K562 (cell line): ENCODE results near the gene AMN1. TPM values are rescaled to one million over a fixed set of nuclear protein-coding genes. Genes with fewer than 3 reads are reported as not detected.

Experiments
- ATAC-seq: fragments of 200-7000 bp; cut with Tn5 transposase; 3 replicates; pipeline ENCODE4 v1.9.1; 2020; ENCODE audit warnings: moderate library complexity
- BruUV-seq: library from RNA; stranded (reverse); fragments of 400-500 nt; replicated peaks from 2 replicates; lab custom pipeline; 2021; lab: Mats Ljungman, UMichigan
- CTCF ChIA-PET: fragments of 300-600 bp; formaldehyde crosslinking; extraction: SDS; loops from one replicate; lab custom pipeline; 2021; ENCODE audit warnings: low intra/inter-chr PET ratio; lab: Yijun Ruan, JAX
- POLR2A ChIA-PET: fragments of 300-600, 350-650 bp; sonication (Branson Sonifier 250); formaldehyde crosslinking; extraction: SDS; loops from one replicate; lab custom pipeline; 2021; ENCODE audit warnings: antibody characterized with exemption, inconsistent platforms; lab: Yijun Ruan, JAX
- DNase-seq, 4 experiments: peaks; one replicate each; pipeline versions ENCODE4 v3.0.0 to v3.0.0-alpha.2; 2011 to 2018; ENCODE audit warnings: low spot score in 3 of 4, mixed read lengths in 3 of 4; ENCODE audit errors: extremely low read depth in 1 of 4
- FAIRE-seq: peaks from 2 replicates; lab custom pipeline; 2011; peaks lifted over from hg19 to GRCh38; lab: Jason Lieb, UNC
- H2AFZ ChIP-seq: 2 replicates; pipeline ENCODE4 v1.6.0; 2011; ENCODE audit warnings: low read depth, low read length, control low read depth, inconsistent platforms
- H3K27ac ChIP-seq: fragments of 200-600 bp; 3 replicates; pipeline ENCODE4 v1.8.0; 2011; ENCODE audit warnings: low read depth, mild to moderate bottlenecking, control low read depth, inconsistent platforms, low read length, moderate library complexity, mixed read lengths; ENCODE audit errors: extremely low read depth
- H3K27me3 ChIP-seq, 2 experiments: fragments of 300-600 bp in 1 of 2; 2 replicates in 1 of 2; 3 replicates in 1 of 2; pipeline versions ENCODE4 v1.6.0 to v1.8.0; 2011; ENCODE audit warnings: inconsistent platforms in 2 of 2, low read length in 2 of 2, mild to moderate bottlenecking in 1 of 2, mixed read lengths in 1 of 2, moderate library complexity in 1 of 2; ENCODE audit not compliant: control insufficient read depth in 2 of 2, insufficient read depth in 2 of 2
- H3K36me3 ChIP-seq: fragments of 300-600 bp; 3 replicates; pipeline ENCODE4 v1.8.0; 2011; ENCODE audit warnings: mild to moderate bottlenecking, low read length, inconsistent platforms; ENCODE audit not compliant: control insufficient read depth, insufficient read depth
- H3K4me1 ChIP-seq, 2 experiments: fragments of 200-600 bp in 1 of 2; replicated peaks in 1 of 2; 2 replicates in 1 of 2; 3 replicates in 1 of 2; pipeline versions ENCODE4 v1.5.1 to v1.8.0; 2011; ENCODE audit warnings: inconsistent platforms in 2 of 2, low read length in 2 of 2, mild to moderate bottlenecking in 1 of 2, mixed read lengths in 1 of 2, moderate library complexity in 1 of 2; ENCODE audit not compliant: control insufficient read depth in 2 of 2, insufficient read depth in 2 of 2
- H3K4me2 ChIP-seq: 2 replicates; pipeline ENCODE4 v1.6.1; 2011; ENCODE audit warnings: low read length, control low read depth, inconsistent platforms, mixed read lengths; ENCODE audit not compliant: insufficient read depth
- H3K4me3 ChIP-seq: fragments of 200-600 bp; sonication (generic), shearing (Covaris generic); 2 replicates; pipeline ENCODE4 v1.5.1; 2016; ENCODE audit warnings: control low read depth, inconsistent platforms
- H3K79me2 ChIP-seq: fragments of 200-600 bp; 3 replicates; pipeline ENCODE4 v1.8.0; 2011; ENCODE audit warnings: low read length, inconsistent platforms; ENCODE audit not compliant: control insufficient read depth, insufficient read depth
- H3K9ac ChIP-seq, 2 experiments: 2 replicates each; pipeline versions ENCODE4 v1.6.0 to v1.6.1; 2011; ENCODE audit warnings: low read depth in 2 of 2, low read length in 2 of 2, control low read depth in 1 of 2, inconsistent platforms in 1 of 2, mild to moderate bottlenecking in 1 of 2, mixed read lengths in 1 of 2; ENCODE audit not compliant: insufficient read depth in 1 of 2
- H3K9me1 ChIP-seq: one replicate; pipeline ENCODE4 v1.6.0; 2011; ENCODE audit warnings: inconsistent platforms, mild to moderate bottlenecking, low read length, moderate library complexity; ENCODE audit not compliant: control insufficient read depth, insufficient read depth
- H3K9me3 ChIP-seq: replicated peaks from 2 replicates; pipeline ENCODE4 v1.5.1; 2011; ENCODE audit warnings: low read depth, low read length, inconsistent platforms; ENCODE audit not compliant: control insufficient read depth, insufficient read depth
- H4K20me1 ChIP-seq: replicated peaks from 2 replicates; pipeline ENCODE4 v1.6.1; 2011; ENCODE audit warnings: low read length, inconsistent platforms, mixed read lengths; ENCODE audit not compliant: control insufficient read depth, insufficient read depth
- ASH1L ChIP-seq: fragments of 450-650 bp; IDR thresholded peaks from 2 replicates; pipeline ENCODE4 v1.6.1; 2018; ENCODE audit warnings: borderline replicate concordance, mild to moderate bottlenecking, low read depth; ENCODE audit not compliant: partially characterized antibody
- RAD21 ChIP-seq, 2 experiments: fragments of 250-450 bp in 1 of 2; fragments of 450-650 bp in 1 of 2; sonication (Bioruptor Pico) in 1 of 2; formaldehyde crosslinking in 1 of 2; IDR thresholded peaks in 1 of 2; conservative IDR thresholded peaks in 1 of 2; 2 replicates each; pipeline versions ENCODE4 v1.4.0 to v1.8.0; 2020 to 2022; ENCODE audit warnings: mild to moderate bottlenecking in 2 of 2, moderate library complexity in 1 of 2
- in situ Hi-C: fragments of 300-500 bp; cut with MboI; formaldehyde crosslinking; loops from 4 replicates; pipeline ENCODE4 v1.15.0; 2018; ENCODE audit warnings: inconsistent platforms, mixed read lengths
- intact Hi-C: fragments of 100-400 bp; cut with micrococcal nuclease; formaldehyde crosslinking; loops from 2 replicates; pipeline ENCODE4 v1.14.2; 2022
- polyA plus RNA-seq, 8 experiments: library from polyadenylated mRNA; depleted of rRNA in 4 of 8; stranded (reverse) in 5 of 8; unstranded in 3 of 8; fragments of >200 nt; fragmentation: Nextera tagmentation in 2 of 8; fragmentation: Illumina TruSeq in 1 of 8; extraction: Ambion mirVana in 2 of 8; extraction: Trizol in 1 of 8; gene quantifications; 2 replicates each; pipeline versions ENCODE4 v1.2.1 to v1.2.3, GENCODE V29; 2011 to 2014; ENCODE audit warnings: inconsistent platforms in 1 of 8, missing spikeins in 1 of 8
- total RNA-seq, 7 experiments: library from RNA; depleted of rRNA in 6 of 7; stranded (reverse); fragments of >200 nt in 6 of 7; fragmentation: Illumina TruSeq in 2 of 7; extraction: Trizol in 2 of 7; gene quantifications; 2 replicates each; pipeline versions ENCODE4 v1.2.1 to v1.2.3, GENCODE V29; 2011 to 2021; ENCODE audit warnings: low replicate concordance in 1 of 7
- TF ChIP-seq, protein P1 (sequence below), 3 experiments: IDR thresholded peaks in 2 of 3; conservative IDR thresholded peaks in 1 of 3; 2 replicates each; pipeline ENCODE4 v1.5.1; 2011 to 2012; ENCODE audit warnings: low read length in 3 of 3, mild to moderate bottlenecking in 3 of 3, control low read depth in 2 of 3, improper control_type of control experiment in 1 of 3, inconsistent platforms in 1 of 3, low read depth in 1 of 3, mixed read lengths in 1 of 3, moderate library complexity in 1 of 3; ENCODE audit not compliant: insufficient read depth in 2 of 3
- TF ChIP-seq, protein P2 (sequence below), 2 experiments: fragments of 450-650 bp; formaldehyde crosslinking in 1 of 2; IDR thresholded peaks; 2 replicates each; pipeline versions ENCODE4 v1.4.0 to v1.6.1; 2014 to 2020; ENCODE audit warnings: mild to moderate bottlenecking in 2 of 2, borderline replicate concordance in 1 of 2, low read depth in 1 of 2

Gene AMN1
- total and polyA plus RNA-seq, 9 of the 15 experiments (the other 6 are each of a cell fraction or from before 2014, with no cell fraction given), result 5.2 to 27.6 (median 13.0) TPM

DNA sequence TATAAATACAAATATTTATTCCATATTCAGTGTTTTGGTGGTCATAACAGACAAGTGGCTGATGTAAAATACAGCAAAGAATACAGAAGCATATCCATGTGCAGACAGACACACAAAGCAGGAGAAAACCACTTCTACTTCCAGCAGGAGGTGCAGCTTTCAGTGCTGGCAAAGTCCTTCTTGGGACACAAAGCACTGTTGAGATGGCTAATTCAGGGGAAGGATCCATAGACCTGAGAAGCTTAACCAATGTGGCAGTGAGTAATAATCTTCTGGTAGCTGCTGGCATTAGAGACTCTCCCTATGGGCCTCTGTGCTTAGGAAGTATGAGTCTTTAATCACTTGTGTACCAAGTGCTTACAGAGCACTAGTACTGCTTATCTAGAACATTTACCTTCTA is 26.8 kb downstream of the AMN1 start:
- Histone ChIP-seq H3K27ac (no peak overlapping the region), H2AFZ (peak overlapping the region; percentile 55), H3K4me2 (no peak overlapping the region), H3K9me1 (no peaks in the 10 kb centered on the region), H3K27me3 (no peaks in the 10 kb centered on the region), H4K20me1 (no peaks in the 10 kb centered on the region), H3K9ac (no peak overlapping the region), H3K4me1 (no peaks in the 10 kb centered on the region), H3K9me3 (no peaks in the 10 kb centered on the region), H3K79me2 (no peaks in the 10 kb centered on the region), H3K36me3 (peaks cover 3% of the 10 kb centered on the region), H3K4me3 (no peak overlapping the region)
- ChIA-PET POLR2A (interaction anchor here (2.9 kb wide), 1 partner anchor 13 kb away, joined by 10 read pairs; no protein-coding TSS in a partner anchor), CTCF (no interaction called here)
- BruUV-seq, result no TSS peak
- FAIRE-seq (peak; percentile 77), DNase-seq (no peak), ATAC-seq (peak; percentile 61)
- in situ Hi-C loops, result no loop called here
- intact Hi-C loops, result no loop called here
- TF ChIP-seq ASH1L (no peak), RAD21 (CRISPR knock-in tag; conservative IDR thresholded peaks at IDR 0.05 in 1 of 2, IDR thresholded peaks at IDR 0.05 in 1 of 2) (peak in 1 of 2 experiments; percentile 48; a peak in 2 of 4 replicates)
- TF ChIP-seq, protein P1, sequence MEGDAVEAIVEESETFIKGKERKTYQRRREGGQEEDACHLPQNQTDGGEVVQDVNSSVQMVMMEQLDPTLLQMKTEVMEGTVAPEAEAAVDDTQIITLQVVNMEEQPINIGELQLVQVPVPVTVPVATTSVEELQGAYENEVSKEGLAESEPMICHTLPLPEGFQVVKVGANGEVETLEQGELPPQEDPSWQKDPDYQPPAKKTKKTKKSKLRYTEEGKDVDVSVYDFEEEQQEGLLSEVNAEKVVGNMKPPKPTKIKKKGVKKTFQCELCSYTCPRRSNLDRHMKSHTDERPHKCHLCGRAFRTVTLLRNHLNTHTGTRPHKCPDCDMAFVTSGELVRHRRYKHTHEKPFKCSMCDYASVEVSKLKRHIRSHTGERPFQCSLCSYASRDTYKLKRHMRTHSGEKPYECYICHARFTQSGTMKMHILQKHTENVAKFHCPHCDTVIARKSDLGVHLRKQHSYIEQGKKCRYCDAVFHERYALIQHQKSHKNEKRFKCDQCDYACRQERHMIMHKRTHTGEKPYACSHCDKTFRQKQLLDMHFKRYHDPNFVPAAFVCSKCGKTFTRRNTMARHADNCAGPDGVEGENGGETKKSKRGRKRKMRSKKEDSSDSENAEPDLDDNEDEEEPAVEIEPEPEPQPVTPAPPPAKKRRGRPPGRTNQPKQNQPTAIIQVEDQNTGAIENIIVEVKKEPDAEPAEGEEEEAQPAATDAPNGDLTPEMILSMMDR (IDR thresholded peaks at IDR 0.05 in 2 of 3, conservative IDR thresholded peaks at IDR 0.05 in 1 of 3; ENCODE audit: insufficient read depth in 2 of 3, low read depth in 1 of 3, low read length in 3 of 3), result peak in 2 of 3 experiments; percentile 5 to 33; a peak in 2 of 6 replicates
- TF ChIP-seq, protein P2, sequence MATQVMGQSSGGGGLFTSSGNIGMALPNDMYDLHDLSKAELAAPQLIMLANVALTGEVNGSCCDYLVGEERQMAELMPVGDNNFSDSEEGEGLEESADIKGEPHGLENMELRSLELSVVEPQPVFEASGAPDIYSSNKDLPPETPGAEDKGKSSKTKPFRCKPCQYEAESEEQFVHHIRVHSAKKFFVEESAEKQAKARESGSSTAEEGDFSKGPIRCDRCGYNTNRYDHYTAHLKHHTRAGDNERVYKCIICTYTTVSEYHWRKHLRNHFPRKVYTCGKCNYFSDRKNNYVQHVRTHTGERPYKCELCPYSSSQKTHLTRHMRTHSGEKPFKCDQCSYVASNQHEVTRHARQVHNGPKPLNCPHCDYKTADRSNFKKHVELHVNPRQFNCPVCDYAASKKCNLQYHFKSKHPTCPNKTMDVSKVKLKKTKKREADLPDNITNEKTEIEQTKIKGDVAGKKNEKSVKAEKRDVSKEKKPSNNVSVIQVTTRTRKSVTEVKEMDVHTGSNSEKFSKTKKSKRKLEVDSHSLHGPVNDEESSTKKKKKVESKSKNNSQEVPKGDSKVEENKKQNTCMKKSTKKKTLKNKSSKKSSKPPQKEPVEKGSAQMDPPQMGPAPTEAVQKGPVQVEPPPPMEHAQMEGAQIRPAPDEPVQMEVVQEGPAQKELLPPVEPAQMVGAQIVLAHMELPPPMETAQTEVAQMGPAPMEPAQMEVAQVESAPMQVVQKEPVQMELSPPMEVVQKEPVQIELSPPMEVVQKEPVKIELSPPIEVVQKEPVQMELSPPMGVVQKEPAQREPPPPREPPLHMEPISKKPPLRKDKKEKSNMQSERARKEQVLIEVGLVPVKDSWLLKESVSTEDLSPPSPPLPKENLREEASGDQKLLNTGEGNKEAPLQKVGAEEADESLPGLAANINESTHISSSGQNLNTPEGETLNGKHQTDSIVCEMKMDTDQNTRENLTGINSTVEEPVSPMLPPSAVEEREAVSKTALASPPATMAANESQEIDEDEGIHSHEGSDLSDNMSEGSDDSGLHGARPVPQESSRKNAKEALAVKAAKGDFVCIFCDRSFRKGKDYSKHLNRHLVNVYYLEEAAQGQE (IDR thresholded peaks at IDR 0.05; ENCODE audit: borderline replicate concordance), result peak; percentile 34; the same call in 1 of the 2 replicates
- TF ChIP-seq, protein P2 (CRISPR knock-in tag; IDR thresholded peaks at IDR 0.05; ENCODE audit: low read depth), result no peak
